SU-DHL-6 (cell line): Measurements from ENCODE around the gene FAM184B.

Source experiments
- EZH2phosphoT487 ChIP-seq: fragments of 200-600 bp; sonication (generic), shearing (Covaris generic); conservative IDR thresholded peaks from 2 replicates; pipeline ENCODE4 v1.6.1; 2018; ENCODE audit warnings: mild to moderate bottlenecking, antibody characterized with exemption, low read length, moderate library complexity, mixed read lengths
- TF ChIP-seq, protein P1 (sequence below): fragments of 200-600 bp; sonication (generic); IDR thresholded peaks from one replicate; pipeline ENCODE4 v1.5.1; 2017; ENCODE audit warnings: antibody characterized with exemption, mild to moderate bottlenecking, low read length, moderate library complexity; ENCODE audit not compliant: insufficient read depth, poor library complexity, severe bottlenecking

DNA sequence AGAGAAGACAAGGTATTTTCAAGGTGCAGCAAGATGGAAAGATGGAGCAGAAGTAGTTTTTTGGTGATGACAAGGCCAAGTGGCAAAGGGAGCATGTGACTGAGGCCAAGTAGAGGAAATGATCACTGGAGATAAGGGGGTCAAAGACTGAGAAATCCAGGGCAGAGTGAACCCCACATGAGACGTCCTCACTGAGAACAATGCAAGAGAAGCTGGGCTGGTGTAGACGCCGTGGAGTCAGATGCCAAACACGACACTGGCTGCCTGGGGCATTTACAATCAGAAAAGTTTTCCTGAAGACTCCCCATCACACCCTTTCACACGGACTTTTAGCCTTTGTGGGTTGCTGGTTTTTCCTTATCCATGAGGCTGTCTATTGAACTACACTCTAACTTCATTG is 69.3 kb downstream of the FAM184B start:
- TF ChIP-seq EZH2phosphoT487, result no peak
- TF ChIP-seq, protein P1, sequence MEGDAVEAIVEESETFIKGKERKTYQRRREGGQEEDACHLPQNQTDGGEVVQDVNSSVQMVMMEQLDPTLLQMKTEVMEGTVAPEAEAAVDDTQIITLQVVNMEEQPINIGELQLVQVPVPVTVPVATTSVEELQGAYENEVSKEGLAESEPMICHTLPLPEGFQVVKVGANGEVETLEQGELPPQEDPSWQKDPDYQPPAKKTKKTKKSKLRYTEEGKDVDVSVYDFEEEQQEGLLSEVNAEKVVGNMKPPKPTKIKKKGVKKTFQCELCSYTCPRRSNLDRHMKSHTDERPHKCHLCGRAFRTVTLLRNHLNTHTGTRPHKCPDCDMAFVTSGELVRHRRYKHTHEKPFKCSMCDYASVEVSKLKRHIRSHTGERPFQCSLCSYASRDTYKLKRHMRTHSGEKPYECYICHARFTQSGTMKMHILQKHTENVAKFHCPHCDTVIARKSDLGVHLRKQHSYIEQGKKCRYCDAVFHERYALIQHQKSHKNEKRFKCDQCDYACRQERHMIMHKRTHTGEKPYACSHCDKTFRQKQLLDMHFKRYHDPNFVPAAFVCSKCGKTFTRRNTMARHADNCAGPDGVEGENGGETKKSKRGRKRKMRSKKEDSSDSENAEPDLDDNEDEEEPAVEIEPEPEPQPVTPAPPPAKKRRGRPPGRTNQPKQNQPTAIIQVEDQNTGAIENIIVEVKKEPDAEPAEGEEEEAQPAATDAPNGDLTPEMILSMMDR, result no peak
